HG03354 (cell line): ENCODE measurements around the gene NUDT9.
"Not testable (repeated sequence)": the region's sequence is repeated elsewhere in the genome, so short reads cannot be mapped to it uniquely, and the experiment has no call there.

Experiments used
- ATAC-seq: cut with Tn5 transposase; IDR thresholded peaks from one replicate; pipeline ENCODE4 v1.9.1; 2021; ENCODE audit warnings: mild to moderate bottlenecking; ENCODE audit not compliant: unreplicated experiment, poor library complexity, severe bottlenecking

NUDT9 gene

GRCh38 chr4:87406462-87406861, 15.9 kb upstream of the NUDT9 start:
- ATAC-seq, result peak; percentile 53

DNA sequence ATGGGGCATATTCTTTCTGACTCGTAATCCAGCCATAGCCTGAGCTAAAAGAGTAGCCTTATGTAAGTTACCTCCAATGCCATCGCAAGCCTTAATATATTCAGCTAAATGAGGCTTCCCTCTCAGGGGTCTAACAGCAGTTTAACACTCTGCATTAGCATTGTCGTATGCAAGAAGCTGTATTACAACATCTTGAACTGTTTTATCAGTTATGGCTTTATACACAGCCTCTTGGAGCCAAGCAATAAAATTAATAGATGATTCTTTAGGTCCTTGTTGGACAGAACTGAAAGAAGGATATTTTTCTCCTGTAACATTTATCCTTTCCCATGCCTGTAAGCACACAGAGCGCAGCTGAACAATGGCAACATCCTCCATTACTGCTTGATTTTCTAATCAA, 15.5 kb upstream of the NUDT9 start:
- not testable (repeated sequence) for ATAC-seq

GRCh38 chr4:87409420-87409939, 12.9 kb upstream of the NUDT9 start:
- no peak for ATAC-seq

DNA sequence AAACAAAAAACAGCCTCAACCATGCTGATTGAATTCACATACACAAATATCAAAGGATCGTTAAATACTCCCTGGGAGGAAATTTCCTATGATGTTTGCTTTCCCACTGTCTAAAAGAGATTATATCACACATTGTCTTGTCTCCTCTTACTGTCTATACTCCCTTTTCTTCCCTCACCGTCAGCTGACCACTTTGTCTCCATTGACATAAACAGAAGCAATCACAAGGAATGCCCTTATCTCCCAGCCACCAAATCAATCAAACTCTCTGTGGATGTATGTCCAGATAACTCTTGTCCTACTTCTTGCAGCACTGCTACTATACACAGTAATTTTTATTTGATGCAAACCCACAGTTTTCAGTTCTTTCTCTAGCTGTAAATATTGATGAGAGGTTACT, 12.2 kb upstream of the NUDT9 start:
- no peak for ATAC-seq

DNA sequence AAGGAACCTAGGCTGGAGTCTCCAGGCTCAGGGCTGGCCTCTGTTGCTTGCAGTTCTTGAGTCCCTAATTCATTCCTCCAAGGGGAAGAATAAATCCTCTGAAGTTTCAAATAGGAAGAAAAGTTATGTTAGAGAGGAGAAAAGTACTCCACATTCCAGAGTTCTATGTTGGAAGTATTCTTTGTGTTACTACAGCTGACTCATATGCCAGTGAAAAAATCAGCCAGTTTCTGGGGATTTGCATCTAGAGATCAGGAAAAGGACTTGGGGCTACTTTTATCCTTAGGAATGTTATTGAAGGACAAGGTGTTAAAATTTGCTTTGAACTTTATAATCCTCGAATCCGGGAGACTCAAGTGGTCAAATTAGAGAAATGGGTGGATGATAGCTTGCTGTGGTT, 11.7 kb upstream of the NUDT9 start:
- ATAC-seq, result no peak

DNA sequence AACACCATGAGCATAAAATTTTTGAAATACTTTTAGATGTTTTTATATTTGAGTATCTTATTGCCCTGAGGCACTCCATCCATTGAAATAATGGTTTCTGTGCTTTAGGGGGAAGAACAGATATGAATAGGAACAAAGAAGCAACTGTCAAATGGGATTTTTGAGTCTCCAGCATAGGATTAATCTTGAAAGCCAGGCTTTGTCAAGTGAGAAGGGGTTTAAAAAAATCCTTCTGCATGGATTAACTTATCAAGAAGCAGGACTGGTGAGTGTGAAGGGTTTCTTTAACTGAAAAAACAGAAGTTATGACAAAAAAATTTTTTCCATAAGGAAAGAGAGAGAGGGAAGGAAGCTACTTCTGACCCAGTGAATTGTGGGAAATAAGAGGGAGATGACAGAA, 7.6 kb upstream of the NUDT9 start:
- no peak for ATAC-seq

GRCh38 chr4:87416965-87417364, 5.4 kb upstream of the NUDT9 start:
- no peak for ATAC-seq

GRCh38 chr4:87418410-87418809, 4.0 kb upstream of the NUDT9 start:
- ATAC-seq, result not testable (repeated sequence)

GRCh38 chr4:87419578-87420249, 2.7 kb upstream of the NUDT9 start:
- no peak for ATAC-seq

DNA sequence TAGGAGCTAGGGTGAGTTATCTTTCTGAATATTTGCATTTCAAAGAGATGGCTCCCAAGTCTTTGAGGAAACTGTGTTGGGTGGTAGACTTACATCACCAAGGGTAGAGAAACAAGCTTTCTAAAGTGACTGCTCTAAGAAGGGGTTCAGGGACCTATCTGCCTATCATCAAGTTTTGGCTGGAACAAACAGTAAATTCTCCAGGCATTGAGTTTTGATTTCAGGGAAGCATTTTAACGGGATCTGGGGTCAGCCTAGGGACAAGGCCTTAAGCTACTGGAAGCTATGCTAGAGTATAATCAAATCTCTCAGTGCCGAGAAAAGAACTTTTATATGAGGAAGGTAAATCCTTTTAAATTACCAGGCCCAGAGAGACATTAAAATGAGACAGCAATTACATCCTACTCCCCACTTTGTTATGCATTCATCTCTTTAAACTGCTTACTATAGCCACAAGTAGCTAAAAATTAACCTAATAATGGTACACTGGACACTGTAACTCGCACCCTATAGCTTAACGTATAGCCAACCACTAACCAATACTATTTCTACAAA, 2.0 kb upstream of the NUDT9 start:
- ATAC-seq, result no peak

- ATAC-seq, result no peak
These were observed 1.1 kb downstream of the NUDT9 start for GRCh38 chr4:87423317-87424098.

DNA sequence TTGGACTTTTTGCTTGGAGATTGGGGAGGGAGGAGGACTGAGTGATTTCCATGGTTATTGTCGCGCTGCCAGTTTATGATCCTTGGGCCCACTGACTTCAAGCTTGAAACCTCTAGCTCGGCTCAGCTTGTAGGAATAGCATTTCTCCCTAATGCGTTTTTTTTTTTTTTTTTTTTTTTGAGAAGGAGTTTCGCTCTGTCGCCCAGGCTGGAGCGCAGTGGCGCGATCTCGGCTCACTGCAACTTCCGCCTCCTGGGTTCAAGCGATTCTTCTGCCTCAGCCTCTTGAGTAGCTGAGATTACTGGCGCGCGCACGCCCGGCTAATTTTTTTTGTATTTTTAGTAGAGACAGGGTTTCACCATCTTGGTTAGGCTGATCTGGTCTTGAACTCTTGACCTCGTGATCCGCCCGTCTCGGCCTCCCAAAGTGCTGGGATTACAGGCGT, 1.7 kb downstream of the NUDT9 start:
- ATAC-seq, result not testable (repeated sequence)

GRCh38 chr4:87425711-87426110, 3.3 kb downstream of the NUDT9 start:
- no peak for ATAC-seq

- ATAC-seq, result no peak
These were observed 4.6 kb downstream of the NUDT9 start for GRCh38 chr4:87426865-87427517.

DNA sequence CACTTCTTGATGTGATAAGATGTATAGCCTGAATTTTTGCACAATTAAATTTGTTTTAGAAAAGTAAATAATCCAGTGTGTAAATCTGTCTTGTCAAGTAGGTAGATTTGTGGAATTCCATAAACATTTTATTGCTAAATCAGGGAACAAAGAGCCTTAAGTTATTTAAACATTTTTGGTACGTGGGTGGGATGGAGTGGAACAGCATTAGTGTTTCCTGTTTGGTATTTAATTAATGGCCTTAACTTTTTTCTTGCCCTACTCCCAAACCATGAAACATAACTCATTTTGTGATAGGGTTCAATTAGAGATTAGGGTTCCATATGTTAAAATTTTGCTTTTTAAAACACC, 5.1 kb downstream of the NUDT9 start:
- ATAC-seq, result no peak

DNA sequence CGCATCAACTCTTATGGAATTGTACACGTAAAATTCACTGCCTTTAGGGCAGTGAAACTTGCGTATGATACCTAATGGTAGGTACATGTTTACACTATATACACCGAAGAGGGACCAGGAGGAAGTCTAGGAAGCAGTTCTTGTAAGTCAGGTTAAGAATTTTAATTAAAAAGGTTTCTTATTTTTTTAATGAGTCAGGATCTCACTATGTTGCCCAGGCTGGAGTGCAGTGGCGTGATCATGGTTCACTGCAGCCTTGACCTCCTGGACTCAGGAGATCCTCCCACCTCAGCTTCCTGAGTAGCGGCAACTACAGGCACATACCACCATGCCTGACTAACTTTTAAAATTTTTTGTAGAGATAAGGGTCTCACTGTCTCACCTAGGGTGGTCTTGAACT, 6.6 kb downstream of the NUDT9 start:
- no peak for ATAC-seq

- ATAC-seq, result no peak
These were observed 7.7 kb downstream of the NUDT9 start for GRCh38 chr4:87430038-87430437.

DNA sequence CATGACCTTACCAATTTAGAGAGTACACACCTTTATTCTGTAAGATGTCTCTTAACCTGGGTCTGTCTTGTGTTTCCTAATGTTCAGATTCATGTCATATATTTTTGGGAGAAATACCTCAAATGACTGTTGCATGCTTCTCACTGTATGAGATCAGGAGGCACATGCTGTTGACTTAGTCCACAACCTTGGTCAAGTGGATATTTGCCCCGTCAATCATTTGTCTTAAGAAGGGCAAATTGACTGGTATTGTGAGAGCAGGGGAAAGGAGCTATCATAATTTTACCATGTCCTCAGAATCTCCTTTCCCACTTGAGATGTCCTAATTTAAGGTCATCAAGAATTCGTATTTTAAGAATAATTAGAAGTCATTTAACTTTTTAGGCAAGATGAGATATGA, 11.0 kb downstream of the NUDT9 start:
- no peak for ATAC-seq

DNA sequence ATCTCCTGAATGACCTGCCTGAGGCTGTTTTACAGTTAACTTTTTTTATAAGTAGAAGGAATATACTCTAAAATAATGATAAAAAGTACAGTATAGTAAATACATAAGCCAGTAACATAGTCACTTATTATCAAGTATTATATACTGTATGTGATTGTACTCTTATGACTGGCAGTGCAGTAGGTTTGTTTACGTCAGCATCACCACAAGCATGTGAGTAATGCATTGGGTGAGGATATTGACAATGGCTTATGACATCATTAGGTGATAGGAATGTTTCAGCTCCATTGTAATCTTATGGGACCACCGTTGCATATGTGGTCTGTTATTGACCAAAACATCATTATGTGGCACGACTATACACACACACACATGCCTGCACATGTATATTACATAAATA, 20.5 kb downstream of the NUDT9 start:
- no peak for ATAC-seq

GRCh38 chr4:87444741-87445140, 22.4 kb downstream of the NUDT9 start:
- no peak for ATAC-seq
